ENCODE data around the gene ANKMY1.

Gene ANKMY1

GRCh38 chr2:240579771-240580614 lies 22.2 kb upstream of the ANKMY1 start:
- DNase-seq (ENCODE audit: low read depth): no peak

GRCh38 chr2:240579071-240579762 lies 21.4 kb upstream of the ANKMY1 start:
- no peak for DNase-seq (ENCODE audit: low read depth)

GRCh38 chr2:240578488-240578887 lies 20.7 kb upstream of the ANKMY1 start:
- DNase-seq (ENCODE audit: low read depth): no peak

GRCh38 chr2:240578110-240578450 lies 20.3 kb upstream of the ANKMY1 start:
- DNase-seq (ENCODE audit: low read depth): no peak

- DNase-seq (ENCODE audit: low read depth): no peak
Observed at GRCh38 chr2:240577281-240578109, 19.7 kb upstream of the ANKMY1 start.

- DNase-seq (ENCODE audit: low read depth): no peak
Observed at GRCh38 chr2:240576436-240577205, 18.8 kb upstream of the ANKMY1 start.

- DNase-seq (ENCODE audit: low read depth): no peak
Observed at GRCh38 chr2:240576036-240576435, 18.2 kb upstream of the ANKMY1 start.

GRCh38 chr2:240575101-240575965 lies 17.5 kb upstream of the ANKMY1 start:
- no peak for DNase-seq (ENCODE audit: low read depth)

GRCh38 chr2:240574386-240575100 lies 16.8 kb upstream of the ANKMY1 start:
- DNase-seq (ENCODE audit: low read depth): no peak

- DNase-seq (ENCODE audit: low read depth): no peak
Observed at GRCh38 chr2:240573516-240574385, 16.0 kb upstream of the ANKMY1 start.

- DNase-seq (ENCODE audit: low read depth): no peak
Observed at GRCh38 chr2:240573071-240573515, 15.3 kb upstream of the ANKMY1 start.

GRCh38 chr2:240572141-240573031 lies 14.6 kb upstream of the ANKMY1 start:
- no peak for DNase-seq (ENCODE audit: low read depth)

- DNase-seq (ENCODE audit: low read depth): no peak
Observed at GRCh38 chr2:240571314-240571973, 13.7 kb upstream of the ANKMY1 start.

- DNase-seq (ENCODE audit: low read depth): no peak
Observed at GRCh38 chr2:240570531-240571313, 12.9 kb upstream of the ANKMY1 start.

- DNase-seq (ENCODE audit: low read depth): no peak
Observed at GRCh38 chr2:240569998-240570530, 12.3 kb upstream of the ANKMY1 start.

GRCh38 chr2:240569523-240569997 lies 11.8 kb upstream of the ANKMY1 start:
- DNase-seq (ENCODE audit: low read depth): no peak

Data from stimulated activated CD8-positive, alpha-beta memory T cell treated with anti-CD3 and anti-CD28 coated beads, Interleukin-7, amount 100 ng/mL, for 24 hours (primary cell).